Kidney epithelial cell (primary cell): Measurements from ENCODE around the gene KIF25. TPM values are rescaled to one million over a fixed set of nuclear protein-coding genes. Genes with fewer than 3 reads are reported as not detected.

Experiments
- DNase-seq: peaks from one replicate; pipeline ENCODE4 v3.0.0-alpha.2; 2010; ENCODE audit warnings: low read depth
- H3K27me3 ChIP-seq: 2 replicates; pipeline ENCODE4 v1.6.0; 2011; ENCODE audit warnings: low read length; ENCODE audit not compliant: control insufficient read depth, insufficient read depth
- H3K36me3 ChIP-seq: 2 replicates; pipeline ENCODE4 v1.5.1; 2011; ENCODE audit warnings: low read length; ENCODE audit not compliant: control insufficient read depth, insufficient read depth
- H3K4me3 ChIP-seq: 2 replicates; pipeline ENCODE4 v1.5.1; 2011; ENCODE audit warnings: low read depth, mild to moderate bottlenecking, control low read depth, low read length
- CTCF ChIP-seq: IDR thresholded peaks from 2 replicates; pipeline ENCODE4 v1.5.1; 2011; ENCODE audit warnings: mild to moderate bottlenecking, moderate library complexity, low read length, control low read depth, inconsistent platforms; ENCODE audit not compliant: insufficient read depth, poor library complexity, severe bottlenecking
- total RNA-seq: library from RNA; depleted of rRNA; stranded (reverse); fragments of >200 nt; gene quantifications from 2 replicates; pipeline ENCODE4 v1.2.3, GENCODE V29; 2015

The KIF25 gene
- total RNA-seq, 1 donor from 2014 or later: not detected

GRCh38 chr6:168084465-168085160 is 87.1 kb downstream of the KIF25 start:
- Histone ChIP-seq H3K27me3 (peaks cover 25% of the 10 kb centered on the region), H3K36me3 (no peaks in the 10 kb centered on the region), H3K4me3 (no peak overlapping the region)
- no peak for TF ChIP-seq CTCF
- DNase-seq: no peak

- no peak for DNase-seq
- Histone ChIP-seq H3K36me3 (no peaks in the 10 kb centered on the region), H3K27me3 (peaks cover 32% of the 10 kb centered on the region), H3K4me3 (no peak overlapping the region)
- TF ChIP-seq CTCF: no peak
These were observed 88.6 kb downstream of the KIF25 start for GRCh38 chr6:168086066-168086465.

- Histone ChIP-seq H3K36me3 (no peaks in the 10 kb centered on the region), H3K4me3 (no peak overlapping the region), H3K27me3 (peaks cover 32% of the 10 kb centered on the region)
- no peak for TF ChIP-seq CTCF
- DNase-seq: no peak
These were observed 89.1 kb downstream of the KIF25 start for GRCh38 chr6:168086616-168087015.

GRCh38 chr6:168087436-168088160 is 90.1 kb downstream of the KIF25 start:
- Histone ChIP-seq H3K36me3 (no peaks in the 10 kb centered on the region), H3K4me3 (no peak overlapping the region), H3K27me3 (peaks cover 28% of the 10 kb centered on the region)
- DNase-seq: no peak
- no peak for TF ChIP-seq CTCF

GRCh38 chr6:168088161-168089053 is 90.9 kb downstream of the KIF25 start:
- TF ChIP-seq CTCF: no peak
- H3K36me3 ChIP-seq: no peaks in the 10 kb centered on the region
- peaks cover 26% of the 10 kb centered on the region for H3K27me3 ChIP-seq
- peak; percentile 48 for DNase-seq
- no peak overlapping the region for H3K4me3 ChIP-seq
